Ishikawa (cell line): ENCODE data around the gene SIRT3.

Experiments
- CEBPB ChIP-seq: IDR thresholded peaks from 2 replicates; pipeline ENCODE4 v1.6.1; 2012
- CREB1 ChIP-seq: IDR thresholded peaks from 2 replicates; pipeline ENCODE4 v1.6.1; 2012; ENCODE audit warnings: low read depth
- EGR1 ChIP-seq: IDR thresholded peaks from 2 replicates; pipeline ENCODE4 v1.6.1; 2012
- EP300 ChIP-seq: IDR thresholded peaks from 2 replicates; pipeline ENCODE4 v1.6.1; 2012; ENCODE audit warnings: borderline replicate concordance
- FOXM1 ChIP-seq: IDR thresholded peaks from 2 replicates; pipeline ENCODE4 v1.6.1; 2012; ENCODE audit warnings: low read depth, borderline replicate concordance
- MAX ChIP-seq: IDR thresholded peaks from 2 replicates; pipeline ENCODE4 v1.6.1; 2012
- NFIC ChIP-seq: IDR thresholded peaks from 2 replicates; pipeline ENCODE4 v1.6.1; 2012
- RAD21 ChIP-seq: IDR thresholded peaks from 2 replicates; pipeline ENCODE4 v1.6.1; 2012; ENCODE audit warnings: low read depth
- REST ChIP-seq: IDR thresholded peaks from 2 replicates; pipeline ENCODE4 v1.6.1; 2012; ENCODE audit warnings: low read depth, mild to moderate bottlenecking
- TAF1 ChIP-seq: IDR thresholded peaks from 2 replicates; pipeline ENCODE4 v1.6.1; 2012; ENCODE audit warnings: low read depth, mild to moderate bottlenecking
- TCF12 ChIP-seq: IDR thresholded peaks from 2 replicates; pipeline ENCODE4 v1.6.1; 2012; ENCODE audit warnings: low read depth
- TEAD4 ChIP-seq: IDR thresholded peaks from 2 replicates; pipeline ENCODE4 v1.6.1; 2012
- USF1 ChIP-seq: IDR thresholded peaks from 2 replicates; pipeline ENCODE4 v1.6.1; 2012
- YY1 ChIP-seq: IDR thresholded peaks from 2 replicates; pipeline ENCODE4 v1.6.1; 2012; ENCODE audit warnings: low read depth
- ZBTB7A ChIP-seq: IDR thresholded peaks from 2 replicates; pipeline ENCODE4 v1.6.1; 2012; ENCODE audit warnings: low read depth

SIRT3 gene

GRCh38 chr11:206526-207207, 29.5 kb downstream of the SIRT3 start:
- no peak for TF ChIP-seq CEBPB
- no peak for TF ChIP-seq NFIC
- TF ChIP-seq ZBTB7A = no peak

- no peak for TF ChIP-seq ZBTB7A
- TF ChIP-seq EGR1 = no peak
- no peak for TF ChIP-seq REST
- no peak for TF ChIP-seq TAF1
- no peak for TF ChIP-seq RAD21
- no peak for TF ChIP-seq MAX
- no peak for TF ChIP-seq CEBPB
- no peak for TF ChIP-seq YY1
- TF ChIP-seq USF1 = no peak
- no peak for TF ChIP-seq TEAD4
- TF ChIP-seq EP300 = no peak
- TF ChIP-seq CREB1 = no peak
- TF ChIP-seq NFIC = no peak
- no peak for TF ChIP-seq TCF12
Observed at GRCh38 chr11:206002-206384, 30.1 kb downstream of the SIRT3 start.

- TF ChIP-seq TCF12 (no peak), EP300 (no peak), NFIC (no peak), ZBTB7A (no peak)
Observed at GRCh38 chr11:205221-206001, 30.7 kb downstream of the SIRT3 start.

GRCh38 chr11:204587-205109, 31.5 kb downstream of the SIRT3 start:
- TF ChIP-seq TEAD4 = no peak
- TF ChIP-seq REST = no peak
- TF ChIP-seq NFIC = no peak
- no peak for TF ChIP-seq EGR1
- TF ChIP-seq ZBTB7A = no peak
- no peak for TF ChIP-seq TCF12
- no peak for TF ChIP-seq EP300
- TF ChIP-seq YY1 = no peak
- no peak for TF ChIP-seq RAD21
- TF ChIP-seq TAF1 = no peak
- TF ChIP-seq USF1 = no peak
- no peak for TF ChIP-seq CEBPB
- no peak for TF ChIP-seq MAX
- no peak for TF ChIP-seq CREB1

GRCh38 chr11:203945-204586, 32.1 kb downstream of the SIRT3 start:
- TF ChIP-seq EP300 (no peak), YY1 (no peak), TEAD4 (no peak), RAD21 (no peak), MAX (no peak), REST (no peak), CREB1 (no peak), CEBPB (no peak), TAF1 (no peak), TCF12 (no peak), USF1 (no peak), ZBTB7A (no peak), NFIC (no peak), FOXM1 (no peak), EGR1 (no peak)
